Left kidney (tissue), 8 donors: ENCODE data around the gene FAM72D. TPM values are rescaled to one million over a fixed set of nuclear protein-coding genes. Genes with fewer than 3 reads are reported as not detected.
"Not testable (repeated sequence)": the region's sequence is repeated elsewhere in the genome, so short reads cannot be mapped to it uniquely, and the experiment has no call there.

Experiments used
- DNase-seq: peaks from one replicate; pipeline ENCODE4 v3.0.0-alpha.2; 2013
- long read RNA-seq, 8 donors: transcript quantifications; one replicate each; lab custom pipeline, GENCODE V29; 2026
- polyA plus RNA-seq: library from polyadenylated mRNA; unstranded; fragments of 120-200 nt; gene quantifications from one replicate; pipeline ENCODE4 v1.2.1, GENCODE V29; 2013; ENCODE audit not compliant: insufficient read length

Gene FAM72D
- polyA plus RNA-seq = 3.5 TPM
- long read RNA-seq, donor 1, partial matches to known transcripts = 0 of 2 reads
- long read RNA-seq, donor 1, other reads (novel, unspliced or antisense) = 0 of 2 reads
- long read RNA-seq, donor 2 = 0 reads
- long read RNA-seq, donor 3 = 0 reads
- long read RNA-seq, donor 4, partial matches to known transcripts = 0 of 2 reads
- long read RNA-seq, donor 4, other reads (novel, unspliced or antisense) = 0 of 2 reads
- long read RNA-seq, donor 5, partial matches to known transcripts = 0 of 3 reads
- long read RNA-seq, donor 5, other reads (novel, unspliced or antisense) = 0 of 3 reads
- long read RNA-seq, donor 6, partial matches to known transcripts = 0 of 1 reads
- long read RNA-seq, donor 6, other reads (novel, unspliced or antisense) = 0 of 1 reads
- long read RNA-seq, donor 7, partial matches to known transcripts = 0 of 3 reads
- long read RNA-seq, donor 7, other reads (novel, unspliced or antisense) = 0 of 3 reads
- long read RNA-seq, donor 8 = 0 reads

DNA sequence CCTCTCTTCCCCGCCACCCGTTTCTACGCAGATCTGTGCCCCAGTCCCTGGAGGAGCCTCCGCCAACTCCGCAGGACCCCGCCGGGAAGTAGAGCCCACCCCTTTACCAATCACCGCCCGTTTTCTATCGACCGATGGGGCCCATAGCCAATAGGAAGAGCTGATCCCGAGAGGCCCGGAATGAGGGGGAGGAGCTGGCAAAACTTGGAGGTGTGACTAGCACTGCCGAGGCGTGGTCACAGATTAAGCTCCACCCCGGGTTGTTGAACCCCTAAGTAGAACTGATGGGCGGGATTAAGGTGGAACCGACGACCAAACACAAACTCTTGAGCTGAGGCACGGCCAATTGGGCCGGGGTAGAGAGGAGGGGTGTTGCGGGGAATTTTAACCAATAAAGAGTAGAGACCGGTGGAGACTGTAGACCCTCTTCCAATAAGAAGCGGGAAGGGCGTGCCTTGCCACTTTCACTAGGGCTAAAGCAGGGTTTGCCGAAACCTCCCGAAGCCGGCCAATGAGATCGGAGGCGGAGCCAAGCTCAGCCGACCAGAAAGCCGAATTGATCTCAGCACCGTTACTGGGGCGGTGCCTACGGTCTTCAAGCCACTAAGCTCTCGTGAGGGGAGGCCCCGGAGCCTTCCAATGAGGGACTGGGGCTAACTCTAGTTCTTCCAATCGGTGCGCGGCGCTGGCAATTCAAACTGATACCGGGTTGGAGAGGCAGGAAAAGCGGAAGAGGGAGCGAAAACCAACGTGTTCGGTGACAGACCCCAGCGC is at the start of gene FAM72D, which contains the start of gene SRGAP2B:
Gene FAM72D, plus strand, starts transcription at position 691 of the 774 bp plus-strand sequence. CDS start 874 bp downstream, outside the sequence.
Gene SRGAP2B, minus strand, starts transcription at position 45 of the 774 bp plus-strand sequence. CDS start 2,427 bp downstream, outside the sequence.
- not testable (repeated sequence) for DNase-seq

GRCh38 chr1:145047553-145047952 is 48.2 kb upstream of the FAM72D start:
- DNase-seq = not testable (repeated sequence)

DNA sequence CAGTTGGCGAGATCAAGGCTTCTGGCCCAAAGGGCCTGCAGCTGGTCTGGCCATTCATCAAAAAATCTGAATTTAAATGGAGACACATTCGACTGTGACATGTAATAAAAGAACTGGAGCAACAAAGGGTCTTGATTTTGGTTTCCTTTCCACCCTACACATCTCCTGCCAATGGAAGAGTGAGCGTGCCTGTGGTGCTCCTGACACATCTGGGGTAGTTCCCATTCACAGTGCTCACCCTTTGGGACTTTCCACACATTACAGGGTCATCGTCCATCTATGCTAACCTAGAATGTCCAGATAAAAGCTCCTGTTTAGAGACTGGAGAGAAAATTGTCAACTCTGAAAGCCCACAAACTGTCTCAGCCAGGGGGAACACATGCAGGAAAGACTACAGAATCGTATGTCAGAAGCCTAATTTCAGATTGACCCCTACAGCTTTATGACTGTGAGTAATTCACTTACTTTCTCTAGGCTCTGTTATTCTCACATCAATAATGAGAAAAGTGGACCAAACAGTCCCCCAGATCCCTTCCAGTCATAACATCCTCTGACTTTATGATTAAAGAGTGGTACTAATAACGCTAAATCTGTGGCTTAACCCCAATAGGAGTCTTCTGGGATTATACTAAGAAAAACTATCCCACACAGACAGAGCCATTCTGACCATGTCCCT is 47.5 kb upstream of the FAM72D start:
- not testable (repeated sequence) for DNase-seq

DNA sequence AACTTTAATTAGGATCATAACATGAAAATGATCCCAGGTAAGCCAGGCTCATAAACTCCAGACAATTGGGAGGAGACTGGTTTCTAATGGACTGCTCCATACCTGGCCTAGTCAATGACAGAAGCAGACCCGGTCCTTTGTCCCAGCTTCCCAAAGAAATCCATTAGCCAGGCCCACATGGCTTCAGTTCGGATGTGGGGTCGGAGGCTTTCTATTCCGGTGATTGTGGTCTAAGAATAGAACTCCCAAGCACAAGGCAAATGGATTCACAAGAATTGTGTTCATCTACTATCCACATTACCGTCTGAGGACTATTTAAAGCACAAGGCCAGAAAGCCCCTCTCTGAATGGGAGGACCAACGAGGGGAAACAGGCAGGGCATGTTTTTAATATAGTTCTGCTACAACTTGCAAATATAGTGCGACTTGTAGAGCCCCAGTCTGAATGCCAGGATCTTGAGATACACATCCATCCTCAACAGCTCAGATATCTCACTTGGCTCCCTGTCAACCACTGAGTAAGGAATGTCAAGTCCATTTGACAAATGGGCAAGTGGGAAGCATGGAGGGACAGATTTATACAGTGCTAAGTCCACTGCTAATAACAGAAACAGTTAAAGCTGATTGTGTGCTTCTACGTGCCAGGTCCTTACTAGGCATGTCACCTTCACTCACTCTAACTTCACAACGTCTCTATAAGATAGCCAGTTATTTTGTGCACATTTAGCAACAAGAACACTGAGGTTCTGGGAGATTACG is 43.6 kb upstream of the FAM72D start:
- DNase-seq = not testable (repeated sequence)

DNA sequence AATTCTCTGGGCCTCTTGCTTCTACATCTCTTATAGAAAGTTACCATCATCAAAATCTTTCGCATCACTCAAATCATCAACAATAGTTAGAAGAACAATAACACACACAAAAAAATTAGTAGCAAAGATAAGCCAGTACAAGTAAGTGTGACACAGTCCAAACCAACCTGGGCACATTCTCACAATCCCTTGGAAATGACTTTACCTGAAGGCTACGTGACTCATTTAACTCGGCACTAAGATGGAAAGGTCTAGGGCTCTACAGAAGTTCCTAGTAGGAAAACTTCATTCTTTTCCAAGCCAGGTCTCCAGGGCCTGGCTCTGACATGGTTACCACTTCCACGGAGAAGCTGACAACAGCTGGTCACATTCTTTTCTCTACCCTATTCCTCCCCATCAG is 42.3 kb upstream of the FAM72D start:
- not testable (repeated sequence) for DNase-seq

- not testable (repeated sequence) for DNase-seq
These were observed 40.5 kb upstream of the FAM72D start for GRCh38 chr1:145055217-145055760.

- DNase-seq = not testable (repeated sequence)
These were observed 37.6 kb upstream of the FAM72D start for GRCh38 chr1:145058184-145058583.

DNA sequence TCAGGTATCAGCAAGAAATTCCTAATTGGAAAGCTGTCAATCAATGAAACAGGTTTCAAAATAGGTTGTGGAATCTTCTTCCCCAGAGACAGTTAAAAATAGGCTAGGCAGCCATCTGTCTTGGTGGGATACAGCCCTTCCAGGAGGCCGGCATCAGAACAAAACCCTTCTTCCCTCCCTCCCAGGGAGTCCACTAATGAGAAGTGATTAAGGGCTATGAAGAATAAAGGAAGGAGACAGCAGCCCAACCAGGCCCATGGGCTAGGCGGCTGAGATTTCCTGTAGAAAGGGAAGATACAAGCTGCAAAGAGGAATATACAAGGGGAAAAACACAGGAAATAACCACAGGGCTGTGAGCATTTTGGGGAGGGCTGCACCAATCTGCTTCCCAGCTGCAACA is 32.5 kb upstream of the FAM72D start:
- DNase-seq = not testable (repeated sequence)

DNA sequence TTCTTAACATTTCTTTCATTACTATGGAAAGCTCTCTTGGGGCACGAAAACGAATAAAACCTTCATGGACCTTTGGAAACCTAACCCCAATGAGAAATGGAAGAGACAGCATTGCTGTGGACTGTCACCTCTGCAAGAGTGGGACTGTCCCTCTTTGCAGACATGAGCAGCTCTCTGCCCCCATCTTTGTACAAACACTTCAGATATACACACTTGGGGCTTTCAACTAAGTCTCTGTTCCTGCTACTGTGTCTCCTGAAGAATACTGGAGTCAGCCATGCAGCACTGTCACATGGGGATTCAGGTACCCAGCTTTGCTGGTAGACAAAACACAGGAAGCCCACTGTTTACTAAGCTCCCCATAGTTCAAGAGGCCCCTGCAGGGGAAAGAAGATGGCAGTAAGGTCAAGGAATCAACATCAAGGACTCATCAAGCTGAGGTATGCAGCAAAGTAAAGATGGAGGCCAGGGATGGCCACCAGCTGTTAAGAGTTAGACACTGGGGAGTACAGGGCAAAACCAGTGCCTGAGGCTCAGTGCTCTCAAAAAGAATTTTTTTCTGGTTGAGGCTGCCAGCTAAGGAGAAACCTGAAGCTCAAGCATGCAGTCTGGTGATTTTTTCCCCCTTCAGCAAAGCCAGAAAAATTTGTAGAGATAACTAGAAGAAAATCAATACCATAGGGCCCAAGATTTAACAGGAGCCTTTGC is 31.7 kb upstream of the FAM72D start:
- DNase-seq = not testable (repeated sequence)

DNA sequence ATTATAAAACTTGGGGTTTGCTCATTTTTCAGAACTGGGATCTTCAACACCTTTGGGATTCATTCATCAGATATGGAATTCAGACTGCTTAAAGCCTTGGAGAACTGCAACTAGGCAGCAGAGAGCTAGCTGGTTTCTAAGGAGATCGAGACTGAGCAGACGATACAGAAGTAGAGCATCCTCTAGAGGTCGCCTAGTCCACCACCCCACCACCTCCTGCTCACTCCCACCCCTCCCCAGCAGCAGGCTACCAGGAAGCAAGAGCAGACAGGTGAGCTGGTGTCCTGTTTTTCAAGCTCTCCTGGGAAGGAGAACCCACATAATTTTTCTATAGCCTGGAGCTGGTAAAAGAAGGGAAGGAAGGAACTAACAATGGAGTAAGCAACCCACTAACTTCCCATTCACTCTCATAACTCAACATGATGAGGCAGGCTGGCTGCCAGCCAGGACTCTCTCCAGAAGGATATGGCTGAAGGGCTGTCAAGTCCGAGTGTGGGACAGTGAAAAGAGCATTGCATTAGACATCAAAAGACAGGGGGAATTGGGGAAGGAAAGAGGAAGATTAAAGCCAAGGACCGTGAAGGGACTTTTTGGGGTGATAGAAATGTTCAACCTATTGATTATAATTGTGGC is 30.5 kb upstream of the FAM72D start:
- not testable (repeated sequence) for DNase-seq

GRCh38 chr1:145066486-145066885 is 29.3 kb upstream of the FAM72D start:
- not testable (repeated sequence) for DNase-seq

DNA sequence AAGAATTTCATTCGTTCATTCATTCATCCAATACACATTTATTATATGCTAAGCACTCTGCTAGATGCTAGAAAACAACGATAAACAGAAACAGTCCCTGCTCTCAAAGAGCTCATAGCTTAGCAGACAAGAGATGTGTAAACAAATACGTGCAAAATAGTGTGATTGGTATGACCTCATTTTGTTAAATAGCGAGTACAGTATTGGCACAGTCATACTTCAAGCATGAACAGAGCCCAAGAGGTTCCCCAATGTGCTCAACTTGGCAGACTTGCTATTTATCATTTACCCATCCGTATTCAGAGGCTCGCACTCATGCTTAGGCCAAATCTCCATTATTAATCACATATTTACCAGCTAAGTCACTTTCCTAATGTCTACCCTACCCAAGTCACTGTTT is 24.2 kb upstream of the FAM72D start:
- not testable (repeated sequence) for DNase-seq

GRCh38 chr1:145074021-145074559 is 21.7 kb upstream of the FAM72D start:
- not testable (repeated sequence) for DNase-seq

DNA sequence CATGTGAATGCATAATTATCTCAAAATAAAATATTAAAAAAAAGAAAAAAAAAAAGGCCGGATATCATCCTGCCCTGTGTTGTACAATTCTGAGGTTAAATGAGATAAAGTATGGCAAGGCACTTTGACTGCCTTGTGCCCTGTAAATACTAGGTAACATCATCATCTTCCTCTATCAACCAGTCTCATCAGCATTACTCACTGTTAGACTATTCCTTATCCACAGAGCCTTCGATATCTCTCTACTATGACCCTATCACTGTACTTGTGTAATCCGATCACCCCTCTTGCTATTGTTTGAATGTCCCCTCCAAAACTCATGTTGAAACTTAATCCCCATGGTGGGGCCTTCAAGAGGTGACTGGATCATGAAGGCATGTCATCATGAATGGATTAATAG is 18.9 kb upstream of the FAM72D start:
- DNase-seq = not testable (repeated sequence)

GRCh38 chr1:145077872-145078786 is 17.6 kb upstream of the FAM72D start:
- DNase-seq = not testable (repeated sequence)

GRCh38 chr1:145078787-145079370 is 16.9 kb upstream of the FAM72D start:
- DNase-seq = not testable (repeated sequence)

GRCh38 chr1:145079737-145080136 is 16.0 kb upstream of the FAM72D start:
- DNase-seq = not testable (repeated sequence)

DNA sequence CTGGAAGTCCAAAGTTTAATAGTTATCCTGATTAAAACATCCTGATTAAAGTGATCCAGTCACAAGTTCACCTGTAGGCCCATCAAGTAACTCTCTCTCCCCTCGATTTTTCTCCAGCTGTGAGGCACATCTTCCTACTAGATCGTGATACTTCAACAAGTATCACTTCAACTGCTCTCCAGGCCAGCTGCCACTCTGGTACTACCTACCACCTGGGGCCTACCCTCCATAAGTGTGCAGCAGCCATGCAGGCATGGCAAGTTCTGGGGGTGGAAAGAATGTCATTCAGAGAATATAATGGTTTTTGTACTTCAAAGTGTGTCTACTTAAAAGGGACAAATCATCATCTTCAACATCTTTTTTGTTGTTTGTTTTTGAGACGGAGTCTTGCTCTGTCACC is 15.6 kb upstream of the FAM72D start:
- not testable (repeated sequence) for DNase-seq
